MM.1S (cell line): ENCODE measurements around the gene CDON.

Source experiments
- DNase-seq: peaks from one replicate; pipeline ENCODE4 v3.0.0-alpha.2; 2015
- H2AFZ ChIP-seq: fragments of 300-600 bp; sonication (generic); 2 replicates; pipeline ENCODE4 v1.6.0; 2016; ENCODE audit warnings: antibody characterized with exemption, low read length
- H3F3A ChIP-seq: fragments of 300-600 bp; sonication (generic); 2 replicates; pipeline ENCODE4 v1.6.1; 2016; ENCODE audit warnings: mild to moderate bottlenecking, antibody characterized with exemption, low read length, moderate library complexity, mixed read lengths; ENCODE audit not compliant: insufficient read depth
- H3K27ac ChIP-seq: fragments of 300-600 bp; sonication (generic); 2 replicates; pipeline ENCODE4 v1.5.1; 2016; ENCODE audit warnings: mild to moderate bottlenecking, low read length
- H3K27me3 ChIP-seq: fragments of 300-600 bp; sonication (generic); replicated peaks from 2 replicates; pipeline ENCODE4 v1.6.0; 2016; ENCODE audit warnings: low read length; ENCODE audit not compliant: insufficient read depth
- H3K36me3 ChIP-seq: fragments of 300-600 bp; sonication (generic); replicated peaks from 2 replicates; pipeline ENCODE4 v1.6.1; 2016; ENCODE audit warnings: mild to moderate bottlenecking, low read length, mixed read lengths; ENCODE audit not compliant: insufficient read depth
- H3K4me1 ChIP-seq: fragments of 300-600 bp; sonication (generic); 2 replicates; pipeline ENCODE4 v1.6.1; 2016; ENCODE audit warnings: low read length, mixed read lengths
- H3K4me2 ChIP-seq: fragments of 300-600 bp; sonication (generic); 2 replicates; pipeline ENCODE4 v1.6.0; 2016; ENCODE audit warnings: low read depth, low read length
- H3K4me3 ChIP-seq: fragments of 300-600 bp; sonication (generic); 2 replicates; pipeline ENCODE4 v1.5.1; 2016; ENCODE audit warnings: low read length, mixed read lengths
- H3K79me2 ChIP-seq: fragments of 300-600 bp; sonication (generic); 2 replicates; pipeline ENCODE4 v1.6.1; 2016; ENCODE audit warnings: mixed run types, low read length, mixed read lengths
- H3K9ac ChIP-seq: fragments of 300-600 bp; sonication (generic); 2 replicates; pipeline ENCODE4 v1.6.1; 2016; ENCODE audit warnings: low read length, mixed read lengths
- H3K9me2 ChIP-seq: fragments of 300-600 bp; sonication (generic); replicated peaks from 2 replicates; pipeline ENCODE4 v1.6.1; 2016; ENCODE audit warnings: mild to moderate bottlenecking, low read length, mixed read lengths; ENCODE audit not compliant: insufficient read depth
- H3K9me3 ChIP-seq: fragments of 300-600 bp; sonication (generic); replicated peaks from 2 replicates; pipeline ENCODE4 v1.6.1; 2016; ENCODE audit warnings: mild to moderate bottlenecking, low read length, mixed read lengths; ENCODE audit not compliant: insufficient read depth
- H4K20me1 ChIP-seq: fragments of 300-600 bp; sonication (generic); 2 replicates; pipeline ENCODE4 v1.6.1; 2016; ENCODE audit warnings: mild to moderate bottlenecking, low read length, moderate library complexity, mixed read lengths; ENCODE audit not compliant: insufficient read depth
- EZH2 ChIP-seq: fragments of 300-600 bp; sonication (generic); optimal IDR thresholded peaks from 2 replicates; pipeline ENCODE3; 2017; ENCODE audit warnings: low read depth, mild to moderate bottlenecking, antibody characterized with exemption, low read length, mixed read lengths
- EZH2phosphoT487 ChIP-seq: fragments of 300-600 bp; sonication (generic); IDR thresholded peaks from 2 replicates; pipeline ENCODE4 v1.6.1; 2018; ENCODE audit warnings: antibody characterized with exemption, low read length
- TF ChIP-seq, protein P1 (sequence below): fragments of 300-600 bp; sonication (generic); IDR thresholded peaks from 2 replicates; pipeline ENCODE4 v1.5.1; 2016; ENCODE audit warnings: antibody characterized with exemption, low read length, mixed read lengths

CDON gene

DNA sequence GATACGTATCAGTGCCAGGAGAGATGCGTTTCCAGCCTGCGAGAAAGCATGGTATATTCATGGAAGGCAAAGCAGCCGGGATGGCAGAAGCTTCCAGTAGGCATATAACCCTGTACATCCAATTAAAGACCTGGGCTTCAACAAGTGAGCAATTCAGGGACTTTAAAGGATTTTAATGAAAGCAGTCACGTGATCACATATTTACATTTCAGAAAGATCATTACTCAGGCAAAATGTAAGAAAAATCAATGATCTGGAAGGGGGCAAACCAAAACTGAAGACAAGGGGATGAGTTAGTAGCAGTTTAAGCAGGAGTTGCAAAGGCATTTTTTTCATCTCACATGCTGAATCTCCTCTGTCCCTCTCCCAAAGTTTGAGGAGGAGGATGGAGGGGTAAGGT lies 7.8 kb downstream of the CDON start:
- Histone ChIP-seq H3K27me3 (no peaks in the 10 kb centered on the region), H3K4me3 (no peak overlapping the region), H3K9me3 (no peaks in the 10 kb centered on the region), H3K36me3 (no peaks in the 10 kb centered on the region), H3K79me2 (no peaks in the 10 kb centered on the region; the same call in 1 of the 2 replicates), H4K20me1 (no peaks in the 10 kb centered on the region), H3K4me2 (no peak overlapping the region), H3K4me1 (no peaks in the 10 kb centered on the region), H3K9ac (no peak overlapping the region), H2AFZ (no peak overlapping the region), H3K27ac (no peak overlapping the region), H3K9me2 (no peaks in the 10 kb centered on the region), H3F3A (no peaks in the 10 kb centered on the region)
- TF ChIP-seq EZH2 = no peak
- no peak for TF ChIP-seq EZH2phosphoT487
- TF ChIP-seq, protein P1, sequence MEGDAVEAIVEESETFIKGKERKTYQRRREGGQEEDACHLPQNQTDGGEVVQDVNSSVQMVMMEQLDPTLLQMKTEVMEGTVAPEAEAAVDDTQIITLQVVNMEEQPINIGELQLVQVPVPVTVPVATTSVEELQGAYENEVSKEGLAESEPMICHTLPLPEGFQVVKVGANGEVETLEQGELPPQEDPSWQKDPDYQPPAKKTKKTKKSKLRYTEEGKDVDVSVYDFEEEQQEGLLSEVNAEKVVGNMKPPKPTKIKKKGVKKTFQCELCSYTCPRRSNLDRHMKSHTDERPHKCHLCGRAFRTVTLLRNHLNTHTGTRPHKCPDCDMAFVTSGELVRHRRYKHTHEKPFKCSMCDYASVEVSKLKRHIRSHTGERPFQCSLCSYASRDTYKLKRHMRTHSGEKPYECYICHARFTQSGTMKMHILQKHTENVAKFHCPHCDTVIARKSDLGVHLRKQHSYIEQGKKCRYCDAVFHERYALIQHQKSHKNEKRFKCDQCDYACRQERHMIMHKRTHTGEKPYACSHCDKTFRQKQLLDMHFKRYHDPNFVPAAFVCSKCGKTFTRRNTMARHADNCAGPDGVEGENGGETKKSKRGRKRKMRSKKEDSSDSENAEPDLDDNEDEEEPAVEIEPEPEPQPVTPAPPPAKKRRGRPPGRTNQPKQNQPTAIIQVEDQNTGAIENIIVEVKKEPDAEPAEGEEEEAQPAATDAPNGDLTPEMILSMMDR = no peak
- no peak for DNase-seq

DNA sequence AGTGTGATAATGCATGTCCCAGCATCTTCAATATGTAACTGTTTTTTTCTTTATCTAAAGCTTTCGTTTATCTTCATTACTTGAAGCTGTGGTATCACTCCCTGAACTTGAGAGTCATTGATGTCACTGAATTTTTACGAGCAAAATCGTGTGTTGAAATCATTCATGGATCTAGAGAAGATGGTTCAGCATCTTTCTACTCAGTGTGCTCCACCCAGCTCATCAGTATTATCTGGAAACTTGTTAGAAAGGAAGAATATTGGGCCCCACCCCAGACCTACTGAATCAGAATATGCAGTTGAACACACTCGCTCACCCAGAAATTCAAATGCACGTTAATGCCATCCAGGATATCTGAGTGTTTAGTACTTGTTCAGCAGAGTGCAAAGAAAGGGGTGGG lies 8.3 kb downstream of the CDON start:
- H3K79me2 ChIP-seq = no peaks in the 10 kb centered on the region; the same call in 1 of the 2 replicates
- no peak overlapping the region for H3K27ac ChIP-seq
- no peaks in the 10 kb centered on the region for H3F3A ChIP-seq
- no peak overlapping the region for H2AFZ ChIP-seq
- DNase-seq = no peak
- no peaks in the 10 kb centered on the region for H3K4me1 ChIP-seq
- no peak overlapping the region for H3K4me2 ChIP-seq
- no peak overlapping the region for H3K4me3 ChIP-seq
- H3K36me3 ChIP-seq = no peaks in the 10 kb centered on the region
- H3K27me3 ChIP-seq = no peaks in the 10 kb centered on the region
- no peak overlapping the region for H3K9ac ChIP-seq
- no peaks in the 10 kb centered on the region for H3K9me3 ChIP-seq
- TF ChIP-seq EZH2phosphoT487 = no peak
- no peak for TF ChIP-seq EZH2
- TF ChIP-seq, protein P1 = no peak
- no peaks in the 10 kb centered on the region for H3K9me2 ChIP-seq
- no peaks in the 10 kb centered on the region for H4K20me1 ChIP-seq

DNA sequence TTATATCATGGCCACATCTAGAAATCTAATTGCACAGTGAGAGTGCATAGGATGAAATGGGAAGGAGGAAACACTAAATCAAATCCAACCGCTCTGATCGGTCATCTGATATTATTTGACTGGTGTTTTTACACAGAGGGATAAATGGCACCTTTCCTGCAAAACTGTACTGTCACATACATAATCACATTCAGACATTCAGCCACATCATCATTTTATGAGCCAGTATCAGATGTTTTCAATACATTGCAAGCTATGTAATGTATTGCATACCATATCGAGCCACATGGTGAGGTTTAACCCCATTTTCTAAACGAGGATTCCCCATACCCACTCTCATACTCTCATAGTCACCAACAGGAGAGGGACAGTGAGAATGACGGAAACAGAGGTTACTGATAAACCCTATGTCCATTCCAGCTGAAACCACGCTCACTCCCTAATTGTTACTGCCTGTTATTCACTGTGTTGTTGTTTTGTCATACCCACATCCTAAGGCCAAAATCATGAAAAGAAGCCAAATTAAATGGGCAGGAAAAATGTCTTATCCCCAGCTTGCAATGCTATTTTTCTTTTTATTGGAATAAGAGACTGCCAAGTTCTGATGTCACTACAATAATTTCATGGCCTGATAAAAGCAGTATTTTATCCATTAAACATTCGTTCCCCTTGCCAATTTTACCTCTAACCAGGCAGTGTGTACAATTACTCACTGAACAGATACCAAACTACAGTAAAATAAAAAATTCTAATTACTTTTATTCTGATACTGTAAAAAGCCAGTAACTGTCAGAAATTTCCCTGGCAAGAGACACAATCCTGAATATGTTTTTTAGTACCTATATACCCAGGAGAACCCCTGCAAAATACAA lies 9.0 kb downstream of the CDON start:
- H3K4me2 ChIP-seq = no peak overlapping the region
- no peaks in the 10 kb centered on the region for H3K4me1 ChIP-seq
- H3K36me3 ChIP-seq = no peaks in the 10 kb centered on the region
- DNase-seq = no peak
- no peaks in the 10 kb centered on the region for H3K9me2 ChIP-seq
- no peak overlapping the region for H3K4me3 ChIP-seq
- H3F3A ChIP-seq = no peaks in the 10 kb centered on the region
- H3K9me3 ChIP-seq = no peaks in the 10 kb centered on the region
- no peak overlapping the region for H3K27ac ChIP-seq
- H3K27me3 ChIP-seq = no peaks in the 10 kb centered on the region
- H3K9ac ChIP-seq = no peak overlapping the region
- TF ChIP-seq EZH2 = no peak
- TF ChIP-seq EZH2phosphoT487 = no peak
- TF ChIP-seq, protein P1 = no peak
- no peak overlapping the region for H2AFZ ChIP-seq
- H3K79me2 ChIP-seq = no peaks in the 10 kb centered on the region; the same call in 1 of the 2 replicates
- no peaks in the 10 kb centered on the region for H4K20me1 ChIP-seq
